NOMO-1 treated with DMSO at 0.1 percent for 48 hours (cell line): Measurements from ENCODE around the gene SH3YL1.
"Not testable (repeated sequence)": the region's sequence is repeated elsewhere in the genome, so short reads cannot be mapped to it uniquely, and the experiment has no call there.

Experiments used
- DNase-seq: peaks from one replicate; lab custom pipeline; 2025; ENCODE audit not compliant: unreplicated experiment; lab: John Stamatoyannopoulos, UW

The SH3YL1 gene

GRCh38 chr2:184695-185094, 79.1 kb downstream of the SH3YL1 start:
- no peak for DNase-seq

DNA sequence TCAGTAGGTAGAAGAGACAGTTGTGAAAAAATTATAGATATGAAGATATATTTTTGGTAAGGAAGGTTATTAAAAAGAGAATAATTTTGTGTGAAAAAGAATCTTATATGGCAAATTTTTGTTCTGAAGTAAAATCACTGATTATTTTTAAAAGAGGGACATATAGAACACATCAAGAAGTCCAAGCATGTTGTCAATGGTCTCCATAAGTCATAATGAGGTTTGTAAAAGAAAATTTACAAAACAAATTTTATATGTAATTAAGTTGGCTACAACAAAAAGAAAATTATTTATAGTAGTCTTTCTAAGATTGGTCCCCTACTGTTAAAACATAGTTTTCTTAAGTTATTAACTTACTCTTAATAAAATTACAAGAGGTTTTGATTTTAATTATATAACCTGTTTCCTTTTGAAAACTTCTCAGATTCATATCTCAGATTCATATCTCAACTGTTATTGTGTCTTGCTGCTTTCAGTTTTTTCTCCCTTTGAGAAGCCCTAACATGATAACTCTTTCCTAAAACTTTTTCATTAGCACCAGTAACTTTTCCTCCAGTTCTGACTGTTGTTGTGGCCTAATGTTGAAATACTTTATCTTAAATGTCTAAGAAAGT, 81.2 kb downstream of the SH3YL1 start:
- DNase-seq: no peak

DNA sequence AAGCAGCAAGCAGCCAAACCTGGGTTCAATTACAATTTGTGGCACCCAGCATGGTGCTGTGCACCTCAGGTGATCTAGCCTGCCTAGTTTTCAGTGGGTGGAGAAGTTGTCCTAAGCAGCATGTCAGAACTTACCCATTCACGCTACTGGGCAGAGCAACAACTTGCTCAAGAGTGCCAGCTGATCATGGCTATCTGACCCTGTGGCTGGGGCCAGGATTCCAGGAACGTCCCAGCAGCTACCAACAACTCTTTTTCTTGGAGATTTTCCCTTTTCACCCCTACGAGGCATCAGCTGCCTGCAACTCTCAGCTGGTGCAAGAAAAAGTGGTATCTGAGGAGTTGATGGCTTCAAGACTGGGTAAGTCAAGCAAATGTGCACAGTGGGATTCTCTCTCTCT, 83.5 kb downstream of the SH3YL1 start:
- no peak for DNase-seq

DNA sequence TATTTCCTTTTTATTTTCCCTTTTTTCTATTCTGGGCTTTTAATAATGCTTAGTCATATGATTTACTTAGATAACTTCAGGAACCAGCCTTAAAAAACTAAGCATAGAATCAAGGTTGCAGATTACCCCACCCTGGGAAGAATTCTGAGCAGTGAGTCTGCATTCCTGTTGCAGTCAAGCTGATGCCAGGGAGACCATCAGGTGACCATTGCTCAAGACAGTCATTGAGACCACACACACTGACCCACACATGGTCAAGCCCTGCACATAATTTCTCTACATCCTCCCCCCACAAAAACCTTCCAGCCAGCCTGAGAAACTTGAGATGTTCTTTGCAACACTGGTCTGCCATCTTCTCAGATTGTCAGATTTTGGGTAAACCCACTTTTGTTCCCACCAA, 83.9 kb downstream of the SH3YL1 start:
- DNase-seq: no peak

GRCh38 chr2:177733-178132, 86.1 kb downstream of the SH3YL1 start:
- no peak for DNase-seq

- DNase-seq: no peak
Measured at GRCh38 chr2:176917-177316, 86.9 kb downstream of the SH3YL1 start.

GRCh38 chr2:175880-176820, 87.7 kb downstream of the SH3YL1 start:
- DNase-seq: no peak

- DNase-seq: no peak
Measured at GRCh38 chr2:175161-175786, 88.6 kb downstream of the SH3YL1 start.

DNA sequence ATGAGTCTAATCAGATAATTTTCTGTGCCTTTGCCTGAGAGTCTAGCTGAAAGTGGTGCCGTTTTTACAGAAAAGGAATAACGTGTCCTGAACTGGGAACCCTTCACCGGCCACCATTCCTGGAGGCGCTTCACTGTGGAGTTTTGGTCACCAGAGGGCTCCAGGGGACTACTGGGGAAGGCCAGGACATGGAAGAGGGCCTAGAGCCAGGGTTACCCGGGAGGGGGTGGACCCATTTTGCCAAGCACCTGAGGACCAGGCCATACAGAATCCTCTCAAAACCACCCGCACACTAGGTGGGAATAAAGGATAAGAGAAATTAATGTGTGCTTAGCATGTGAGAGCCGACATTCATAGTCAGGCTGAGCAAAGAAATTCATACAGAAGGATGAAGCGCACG, 91.7 kb downstream of the SH3YL1 start:
- DNase-seq: not testable (repeated sequence)

- DNase-seq: no peak
Measured at GRCh38 chr2:169741-170140, 94.1 kb downstream of the SH3YL1 start.
